ENCODE results near the gene MRM2. TPM values are rescaled to one million over a fixed set of nuclear protein-coding genes. Genes with fewer than 3 reads are reported as not detected.
A peak's percentile ranks its signal among the peaks of the same experiment; 100 is the strongest.

Gene MRM2
- total RNA-seq, 1 donor, result 20.7 TPM

GRCh38 chr7:2242541-2243429 is 780 bp upstream of the MRM2 start:
- peak; percentile 10 for DNase-seq (ENCODE audit: low read depth)
- TF ChIP-seq CTCF (IDR thresholded peaks at IDR 0.05; ENCODE audit: insufficient read depth, low read length), result peak; percentile 31

DNA sequence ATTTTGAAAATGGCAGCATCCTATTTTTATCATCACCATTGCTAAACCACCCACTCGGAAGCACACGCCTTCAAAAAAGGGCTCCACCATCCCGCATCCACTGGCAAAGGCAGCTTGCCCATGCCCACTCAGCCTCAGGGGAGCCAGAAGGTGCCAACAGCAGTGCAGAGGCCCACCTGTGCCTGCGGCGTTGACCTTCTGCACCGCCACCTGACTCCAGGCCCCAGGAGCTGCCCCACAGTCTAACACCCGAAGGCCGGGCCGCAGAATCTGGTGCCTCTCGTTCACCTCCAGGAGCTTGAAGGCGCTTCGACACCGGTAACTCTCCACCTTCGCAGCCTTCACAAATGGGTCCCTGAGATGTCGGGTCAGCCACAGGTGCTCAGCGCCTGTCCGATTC is 2.8 kb downstream of the MRM2 start:
- DNase-seq (ENCODE audit: low read depth), result no peak
- TF ChIP-seq CTCF (IDR thresholded peaks at IDR 0.05; ENCODE audit: insufficient read depth, low read length), result no peak
- no peak overlapping the region for H3K4me3 ChIP-seq (ENCODE audit: low read depth, low read length)

More at GRCh38 chr7:2242541-2243429, 780 bp upstream of the MRM2 start:
- peak overlapping the region; percentile 93 for H3K4me3 ChIP-seq (ENCODE audit: low read depth, low read length)

- no peak for DNase-seq (ENCODE audit: low read depth)
- H3K4me3 ChIP-seq (ENCODE audit: low read depth, low read length), result no peak overlapping the region
- TF ChIP-seq CTCF (IDR thresholded peaks at IDR 0.05; ENCODE audit: insufficient read depth, low read length), result no peak
These were observed 4.8 kb downstream of the MRM2 start for GRCh38 chr7:2237109-2237602.

DNA sequence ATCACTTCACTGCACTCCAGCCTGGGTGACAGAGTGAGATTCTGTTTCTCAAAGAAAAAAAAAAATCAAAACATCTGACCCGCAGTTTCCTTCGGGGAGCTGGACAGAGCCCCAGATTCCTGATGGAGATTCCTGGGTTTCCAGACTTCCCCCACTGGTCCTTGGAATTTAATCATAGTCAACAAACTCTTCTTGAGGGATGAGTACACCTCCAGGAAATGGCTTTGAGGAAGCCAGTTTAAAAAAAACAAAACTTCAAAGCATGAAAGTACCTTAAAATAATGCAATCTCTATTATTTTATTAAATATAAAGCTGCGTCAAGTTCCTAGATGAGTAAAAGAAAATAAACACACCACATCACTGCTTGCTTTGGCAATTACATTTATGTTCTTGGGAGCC is 8.1 kb downstream of the MRM2 start:
- DNase-seq (ENCODE audit: low read depth), result peak; percentile 61
- H3K4me3 ChIP-seq (ENCODE audit: low read depth, low read length), result no peak overlapping the region
- no peak for TF ChIP-seq CTCF (IDR thresholded peaks at IDR 0.05; ENCODE audit: insufficient read depth, low read length)

- TF ChIP-seq CTCF (IDR thresholded peaks at IDR 0.05; ENCODE audit: insufficient read depth, low read length), result no peak
- peak; percentile 90 for DNase-seq (ENCODE audit: low read depth)
- peak within 1 kb of the TSS; percentile 82 for H3K4me3 ChIP-seq (ENCODE audit: low read depth, low read length)
These were observed 9.1 kb downstream of the MRM2 start, which contains the start of gene MAD1L1 for GRCh38 chr7:2232766-2233520. Gene MAD1L1 (minus strand): TSS chr7:2232945. CDS start chr7:2230133, 2,812 bp downstream.

- peak overlapping the region; percentile 82 for H3K4me3 ChIP-seq (ENCODE audit: low read depth, low read length)
- peak; percentile 13 for DNase-seq (ENCODE audit: low read depth)
- no peak for TF ChIP-seq CTCF (IDR thresholded peaks at IDR 0.05; ENCODE audit: insufficient read depth, low read length)
These were observed 9.8 kb downstream of the MRM2 start for GRCh38 chr7:2231992-2232765.

Measured in fibroblast of the aortic adventitia (primary cell).